SKM-1 (cell line): ENCODE measurements around the gene CNN3.
A peak's percentile ranks its signal among the peaks of the same experiment; 100 is the strongest.
"Not testable (repeated sequence)": the region's sequence is repeated elsewhere in the genome, so short reads cannot be mapped to it uniquely, and the experiment has no call there.

Experiments
- DNase-seq: peaks from one replicate; lab custom pipeline; 2025; ENCODE audit not compliant: unreplicated experiment; lab: John Stamatoyannopoulos, UW

The CNN3 gene

GRCh38 chr1:94949681-94950661 is 23.1 kb upstream of the CNN3 start:
- no peak for DNase-seq

- no peak for DNase-seq
These were observed 20.5 kb upstream of the CNN3 start for GRCh38 chr1:94947437-94947836.

- DNase-seq: peak; percentile 28
These were observed 20.0 kb upstream of the CNN3 start for GRCh38 chr1:94946886-94947285.

- no peak for DNase-seq
These were observed 15.5 kb upstream of the CNN3 start for GRCh38 chr1:94942171-94943128.

GRCh38 chr1:94941480-94941879 is 14.6 kb upstream of the CNN3 start:
- not testable (repeated sequence) for DNase-seq

- DNase-seq: no peak
These were observed 13.8 kb upstream of the CNN3 start for GRCh38 chr1:94940738-94941137.

- no peak for DNase-seq
These were observed 10.9 kb upstream of the CNN3 start for GRCh38 chr1:94937820-94938219.

GRCh38 chr1:94936861-94937620 is 10.1 kb upstream of the CNN3 start:
- DNase-seq: no peak

- no peak for DNase-seq
These were observed 8.6 kb upstream of the CNN3 start for GRCh38 chr1:94935476-94935875.

GRCh38 chr1:94935034-94935433 is 8.1 kb upstream of the CNN3 start:
- no peak for DNase-seq

GRCh38 chr1:94934551-94934950 is 7.6 kb upstream of the CNN3 start:
- no peak for DNase-seq

- no peak for DNase-seq
These were observed 4.4 kb upstream of the CNN3 start for GRCh38 chr1:94931254-94931841.

- no peak for DNase-seq
These were observed 2.7 kb upstream of the CNN3 start for GRCh38 chr1:94929351-94930217.

- no peak for DNase-seq
These were observed 1.5 kb upstream of the CNN3 start for GRCh38 chr1:94928293-94928939.

- no peak for DNase-seq
These were observed 680 bp upstream of the CNN3 start for GRCh38 chr1:94927405-94928175.

GRCh38 chr1:94926126-94926914 is 590 bp downstream of the CNN3 start:
- DNase-seq: peak; percentile 55

- no peak for DNase-seq
These were observed 1.3 kb downstream of the CNN3 start for GRCh38 chr1:94925561-94926125.
